ENCODE data around the gene GDPD3. TPM values are rescaled to one million over a fixed set of nuclear protein-coding genes. Genes with fewer than 3 reads are reported as not detected.

Gene GDPD3
- total RNA-seq, 2 experiments from 2014 or later: 4.5 to 5.7 TPM

- Mint-ChIP-seq H3K9me3 (no peaks in the 10 kb centered on the region), H3K4me1 (ENCODE audit: low read depth) (peaks cover 5% of the 10 kb centered on the region), H3K27ac (no peak overlapping the region), H3K4me3 (no peak overlapping the region), H3K36me3 (ENCODE audit: low read depth) (peaks cover 20% of the 10 kb centered on the region), H3K27me3 (no peaks in the 10 kb centered on the region)
- ATAC-seq: no peak
- CTCF ChIA-PET: no interaction called here
- intact Hi-C loops (cut with micrococcal nuclease): loop anchor here (10.0 kb wide), 1 partner anchor 314 kb away; the partner anchor contains the start of genes MYL11 and TBC1D10B
- POLR2A ChIA-PET: interaction anchor here (0.8 kb wide), 1 partner anchor 411 kb away, joined by 3 read pairs; the partner anchor contains the start of gene ITGAL
- no peak for TF ChIP-seq CTCF (IDR thresholded peaks at IDR 0.05)
- DNase-seq: no peak
These were observed 52.3 kb downstream of the GDPD3 start for GRCh38 chr16:30060836-30061554.

GRCh38 chr16:30060346-30060745 lies 53.0 kb downstream of the GDPD3 start:
- Mint-ChIP-seq H3K36me3 (ENCODE audit: low read depth) (peaks cover 15% of the 10 kb centered on the region), H3K4me3 (no peak overlapping the region), H3K9me3 (no peaks in the 10 kb centered on the region), H3K27me3 (no peaks in the 10 kb centered on the region), H3K27ac (no peak overlapping the region), H3K4me1 (ENCODE audit: low read depth) (peaks cover 6% of the 10 kb centered on the region)
- TF ChIP-seq CTCF (IDR thresholded peaks at IDR 0.05): no peak
- DNase-seq: no peak
- ChIA-PET CTCF (interaction anchor here (0.8 kb wide), 1 partner anchor 31 kb away, joined by 3 read pairs; the partner anchor contains the start of gene TBX6), POLR2A (no interaction called here)
- intact Hi-C loops (cut with micrococcal nuclease): loop anchor here (10.0 kb wide), 1 partner anchor 314 kb away; the partner anchor contains the start of genes MYL11 and TBC1D10B
- no peak for ATAC-seq

GRCh38 chr16:30054959-30055553 lies 58.3 kb downstream of the GDPD3 start:
- DNase-seq: peak; percentile 76
- H3K27me3 Mint-ChIP-seq: peaks cover 2% of the 10 kb centered on the region
- H3K27ac Mint-ChIP-seq: no peak overlapping the region
- intact Hi-C loops (cut with micrococcal nuclease): no loop called here
- peak overlapping the region; percentile 28 for H3K4me3 Mint-ChIP-seq
- H3K36me3 Mint-ChIP-seq (ENCODE audit: low read depth): no peaks in the 10 kb centered on the region
- peak; percentile 68 for TF ChIP-seq CTCF (IDR thresholded peaks at IDR 0.05)
- ChIA-PET POLR2A (interaction anchor here (0.7 to 4.6 kb wide), 4 partner anchors 10 to 720 kb away, joined by 3 to 44 read pairs (median 4); partner anchors contain the start of gene ALDOA), CTCF (interaction anchor here (0.6 to 4.0 kb wide), 29 partner anchors 8 to 376 kb away, joined by 3 to 36 read pairs (median 4); partner anchors contain the start of genes ALDOA, MVP, QPRT and TBX6)
- peak; percentile 81 for ATAC-seq
- H3K4me1 Mint-ChIP-seq (ENCODE audit: low read depth): peaks cover 16% of the 10 kb centered on the region
- no peaks in the 10 kb centered on the region for H3K9me3 Mint-ChIP-seq

Other genes starting within 250 kb of the GDPD3 start
- gene SEZ6L2, start 214.0 kb downstream of the GDPD3 start, total RNA-seq: under 1 TPM; 0.11 to 0.13 TPM
- gene ASPHD1, start 213.0 kb downstream of the GDPD3 start, total RNA-seq: 1 to 10 TPM; 2.0 to 2.1 TPM
- gene KCTD13, start 187.3 kb downstream of the GDPD3 start, total RNA-seq: 10 to 100 TPM; 35.2 to 35.3 TPM
- 10 to 100 TPM; 31.9 to 34.9 TPM for gene TMEM219, start 151.5 kb downstream of the GDPD3 start, total RNA-seq
- gene TAOK2, start 139.7 kb downstream of the GDPD3 start, total RNA-seq: 10 to 100 TPM; 25.0 to 25.9 TPM
- 10 to 100 TPM; 35.2 to 36.4 TPM for gene HIRIP3, start 117.9 kb downstream of the GDPD3 start, total RNA-seq
- gene INO80E, start 117.3 kb downstream of the GDPD3 start, total RNA-seq: 10 to 100 TPM; 75.9 to 79.1 TPM
- 1 to 10 TPM in 1 of 2 experiments, under 1 TPM in 1; 0.68 to 1.8 TPM for gene DOC2A, start 102.5 kb downstream of the GDPD3 start, total RNA-seq
- gene C16orf92, start 90.3 kb downstream of the GDPD3 start, total RNA-seq: not detected
- 1 to 10 TPM; 3.5 to 3.6 TPM for gene TLCD3B, start 82.3 kb downstream of the GDPD3 start, total RNA-seq
- 1,000 to 10,000 TPM; 3,042 to 3,081 TPM for gene ALDOA, start 47.8 kb downstream of the GDPD3 start, total RNA-seq
- gene PPP4C, start 37.5 kb downstream of the GDPD3 start, total RNA-seq: 100 to 1,000 TPM; 116 to 121 TPM
- 1 to 10 TPM; 2.5 TPM for gene TBX6, start 21.6 kb downstream of the GDPD3 start, total RNA-seq
- 10 to 100 TPM; 17.7 to 19.5 TPM for gene YPEL3, start 17.3 kb downstream of the GDPD3 start, total RNA-seq
- 10 to 100 TPM; 57.6 to 60.1 TPM for gene MAPK3, start 9.7 kb upstream of the GDPD3 start, total RNA-seq
- 1,000 to 10,000 TPM; 1,130 to 1,151 TPM for gene CORO1A, start 70.1 kb upstream of the GDPD3 start, total RNA-seq
- gene BOLA2B, start 80.1 kb upstream of the GDPD3 start, total RNA-seq: 100 to 1,000 TPM; 248 to 254 TPM
- gene SLX1A, start 80.3 kb upstream of the GDPD3 start, total RNA-seq: 100 to 1,000 TPM; 116 to 129 TPM
- gene SULT1A3, start 85.7 kb upstream of the GDPD3 start, total RNA-seq: 10 to 100 TPM; 14.8 to 18.0 TPM
- gene NPIPB13, start 134.9 kb upstream of the GDPD3 start, total RNA-seq: 10 to 100 TPM; 14.7 to 20.7 TPM
- gene CD2BP2, start 241.8 kb upstream of the GDPD3 start, total RNA-seq: 10 to 100 TPM; 43.8 to 44.5 TPM